Uterus (tissue), 2 donors: Measurements from ENCODE around the gene TRAPPC3L.
"Not testable (repeated sequence)": the region's sequence is repeated elsewhere in the genome, so short reads cannot be mapped to it uniquely, and the experiment has no call there.

Experiments used
- POLR2A ChIP-seq, 2 donors: fragments of 450-650 bp; IDR thresholded peaks; one replicate each; pipeline ENCODE4 v1.6.1; 2016; ENCODE audit warnings: antibody characterized with exemption in 2 of 2, mild to moderate bottlenecking in 1 of 2, moderate library complexity in 1 of 2
- TF ChIP-seq, protein P1 (sequence below), 4 experiments: fragments of 200-600 bp in 2 of 4; fragments of 450-650 bp in 2 of 4; sonication (generic) in 2 of 4; IDR thresholded peaks; one replicate each; pipeline ENCODE4 v1.5.1; 2016 to 2019; ENCODE audit warnings: antibody characterized with exemption in 4 of 4, mild to moderate bottlenecking in 2 of 4, moderate library complexity in 1 of 4

DNA sequence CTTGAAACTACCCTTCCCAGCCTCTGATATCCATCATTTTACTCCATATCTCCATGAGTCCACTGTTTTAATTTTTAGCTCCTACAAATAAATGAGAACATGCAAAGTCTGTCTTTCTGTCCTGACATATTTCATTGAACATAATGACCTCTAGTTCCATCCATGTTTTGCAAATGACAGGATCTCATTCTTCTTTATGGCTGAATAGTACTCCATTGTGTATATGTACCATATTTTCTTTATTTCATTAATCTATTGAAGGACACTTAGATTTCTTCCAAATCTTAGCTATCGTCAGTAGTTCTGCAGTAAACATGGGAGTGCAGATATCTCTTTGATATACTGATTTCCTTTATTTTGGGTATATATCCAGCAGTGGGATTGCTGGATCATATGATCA, 50.3 kb downstream of the TRAPPC3L start:
- TF ChIP-seq POLR2A (IDR thresholded peaks at IDR 0.05) = not testable (repeated sequence)
- TF ChIP-seq, protein P1, sequence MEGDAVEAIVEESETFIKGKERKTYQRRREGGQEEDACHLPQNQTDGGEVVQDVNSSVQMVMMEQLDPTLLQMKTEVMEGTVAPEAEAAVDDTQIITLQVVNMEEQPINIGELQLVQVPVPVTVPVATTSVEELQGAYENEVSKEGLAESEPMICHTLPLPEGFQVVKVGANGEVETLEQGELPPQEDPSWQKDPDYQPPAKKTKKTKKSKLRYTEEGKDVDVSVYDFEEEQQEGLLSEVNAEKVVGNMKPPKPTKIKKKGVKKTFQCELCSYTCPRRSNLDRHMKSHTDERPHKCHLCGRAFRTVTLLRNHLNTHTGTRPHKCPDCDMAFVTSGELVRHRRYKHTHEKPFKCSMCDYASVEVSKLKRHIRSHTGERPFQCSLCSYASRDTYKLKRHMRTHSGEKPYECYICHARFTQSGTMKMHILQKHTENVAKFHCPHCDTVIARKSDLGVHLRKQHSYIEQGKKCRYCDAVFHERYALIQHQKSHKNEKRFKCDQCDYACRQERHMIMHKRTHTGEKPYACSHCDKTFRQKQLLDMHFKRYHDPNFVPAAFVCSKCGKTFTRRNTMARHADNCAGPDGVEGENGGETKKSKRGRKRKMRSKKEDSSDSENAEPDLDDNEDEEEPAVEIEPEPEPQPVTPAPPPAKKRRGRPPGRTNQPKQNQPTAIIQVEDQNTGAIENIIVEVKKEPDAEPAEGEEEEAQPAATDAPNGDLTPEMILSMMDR (IDR thresholded peaks at IDR 0.05) = not testable (repeated sequence)
